HG02885 (cell line): ENCODE data around the gene KCNE1.
"Not testable (repeated sequence)": the region's sequence is repeated elsewhere in the genome, so short reads cannot be mapped to it uniquely, and the experiment has no call there.

ENCODE experiments used
- ATAC-seq: cut with Tn5 transposase; IDR thresholded peaks from one replicate; pipeline ENCODE4 v1.9.1; 2021; ENCODE audit warnings: mild to moderate bottlenecking; ENCODE audit not compliant: unreplicated experiment, poor library complexity

Gene KCNE1

DNA sequence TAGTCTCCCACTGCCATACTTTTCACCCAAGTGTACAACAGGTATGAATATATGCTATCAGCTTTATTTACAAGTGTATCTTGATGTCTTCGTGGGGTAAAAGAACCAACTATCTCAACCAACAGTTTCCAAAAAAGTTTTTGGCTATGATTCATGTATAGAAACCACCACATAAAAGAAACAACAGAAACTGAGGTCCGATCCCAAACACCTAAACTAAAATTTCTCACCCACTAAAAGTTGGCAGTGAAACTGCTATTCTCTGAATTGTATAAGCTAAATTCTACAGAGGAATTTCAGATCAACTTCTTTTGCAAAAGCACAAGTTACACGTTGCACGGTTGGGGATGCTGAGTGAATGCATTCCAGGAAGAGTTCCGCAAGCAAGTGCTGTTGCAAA, 5.0 kb upstream of the KCNE1 start:
- no peak for ATAC-seq

DNA sequence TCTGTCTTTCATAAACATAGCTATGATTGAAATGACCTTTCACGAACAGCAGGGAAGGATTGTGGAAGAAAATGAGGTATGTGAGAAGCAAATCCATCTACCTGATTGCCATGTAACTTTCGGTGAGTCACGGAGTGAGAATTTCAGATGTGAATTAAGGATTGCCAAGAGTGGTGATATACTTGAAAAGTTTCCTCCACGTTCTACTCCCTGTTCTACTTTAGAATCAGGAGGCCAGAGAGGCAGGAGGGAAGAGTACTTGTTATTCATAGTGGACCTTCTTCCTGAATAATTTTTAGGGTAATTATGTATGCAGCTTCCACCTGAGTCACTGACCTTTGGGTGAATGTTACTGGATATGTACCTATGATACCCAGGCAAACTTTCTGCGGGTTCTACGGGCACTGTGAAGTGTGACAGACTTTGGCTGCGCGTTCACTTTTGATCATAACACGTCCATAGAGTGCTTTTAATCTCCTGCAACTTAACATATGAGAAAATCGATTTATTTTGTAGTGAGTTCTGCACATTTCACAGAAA, 2.6 kb upstream of the KCNE1 start:
- no peak for ATAC-seq

DNA sequence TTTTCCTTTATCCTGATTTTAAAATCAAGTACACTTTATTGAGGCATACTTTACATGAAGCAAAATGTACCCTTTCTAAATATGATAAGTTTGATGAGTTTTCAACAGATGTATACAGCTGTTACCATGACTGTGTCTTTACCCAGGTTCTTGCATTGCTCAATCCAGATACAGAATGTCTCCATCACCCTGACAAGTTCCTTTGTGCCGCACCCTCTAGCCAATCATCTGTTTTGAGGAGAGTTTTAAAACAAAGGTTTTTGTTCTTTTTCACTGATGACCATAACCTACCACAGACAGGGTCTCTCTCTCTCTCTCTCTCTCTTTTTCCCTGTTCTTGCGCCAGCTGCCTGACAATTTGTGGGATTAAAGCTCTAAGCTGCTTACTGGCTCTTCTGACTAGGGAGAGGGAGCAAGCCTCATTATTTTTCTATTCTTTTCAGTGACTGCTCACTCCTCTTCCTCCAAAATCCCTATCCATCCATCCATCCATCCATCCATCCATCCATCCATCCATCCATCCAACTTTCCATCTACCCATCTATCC, 1.2 kb upstream of the KCNE1 start:
- no peak for ATAC-seq

DNA sequence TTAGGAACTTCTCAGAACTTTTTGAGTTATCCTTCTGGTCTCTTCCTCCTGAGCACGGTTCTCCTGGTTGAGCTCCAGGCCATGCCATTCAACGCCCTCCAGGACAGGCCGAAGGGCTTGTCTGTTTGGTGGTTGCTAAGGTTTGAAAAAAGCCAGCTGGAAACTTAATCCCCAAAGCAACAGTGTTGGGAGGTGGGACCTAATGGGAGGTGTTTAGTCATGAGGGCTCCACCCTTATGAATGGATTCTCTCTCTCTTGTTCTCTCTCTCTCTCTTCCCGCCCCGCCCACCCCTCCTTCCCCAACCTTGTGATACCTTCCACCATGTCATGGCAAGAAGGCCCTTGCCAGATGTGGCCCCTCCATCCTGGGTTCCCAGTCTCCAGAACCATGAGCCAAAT, 829 bp downstream of the KCNE1 start:
- no peak for ATAC-seq

DNA sequence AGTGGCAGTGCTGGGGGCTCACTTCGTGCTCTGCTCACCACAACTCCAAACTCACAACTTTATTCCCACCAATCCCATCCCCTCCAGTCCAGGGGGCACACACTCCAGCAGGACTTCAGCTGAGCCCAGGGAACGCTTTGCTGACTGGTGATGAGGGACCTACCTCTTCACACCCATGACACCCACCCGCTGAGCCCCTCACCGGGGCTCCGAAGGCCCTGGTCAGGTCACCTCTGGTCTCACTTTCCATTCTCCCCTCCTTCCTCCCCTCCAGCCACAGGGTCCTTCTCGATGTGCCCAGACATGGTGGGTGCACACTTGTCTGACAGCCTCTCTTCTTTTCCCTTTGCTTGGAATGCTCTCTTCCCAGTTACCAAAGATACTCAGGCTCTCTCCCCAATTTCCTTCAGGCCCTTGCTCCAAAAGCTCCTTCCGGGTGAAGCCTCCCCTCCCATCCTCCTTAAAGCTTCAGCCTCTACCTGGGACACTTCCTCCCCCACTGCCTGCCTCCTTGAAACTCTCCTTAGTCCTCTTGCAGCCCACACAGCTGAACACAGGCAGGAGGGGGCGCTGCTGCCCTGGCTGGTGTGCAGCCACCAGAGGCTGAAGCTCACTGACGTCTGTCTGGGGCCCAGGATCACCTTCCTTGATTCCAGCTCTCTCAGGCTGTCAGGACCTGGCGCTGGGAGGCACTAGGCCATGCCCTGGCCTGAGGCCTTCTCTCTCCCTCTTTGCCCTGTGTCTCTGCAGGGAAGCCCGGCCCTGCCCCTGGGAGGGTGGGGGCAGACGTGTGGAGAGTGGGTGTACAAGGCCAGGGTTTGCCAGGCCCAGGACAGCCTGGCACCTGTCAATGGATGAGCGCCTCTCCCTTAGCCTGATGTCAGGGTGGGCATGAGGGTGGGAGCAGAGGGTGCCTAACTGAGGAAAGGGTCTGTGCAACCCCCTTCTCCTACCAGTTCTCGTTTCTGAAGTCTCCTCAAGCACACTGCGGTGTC, 1.6 kb downstream of the KCNE1 start:
- ATAC-seq, result peak; percentile 72

DNA sequence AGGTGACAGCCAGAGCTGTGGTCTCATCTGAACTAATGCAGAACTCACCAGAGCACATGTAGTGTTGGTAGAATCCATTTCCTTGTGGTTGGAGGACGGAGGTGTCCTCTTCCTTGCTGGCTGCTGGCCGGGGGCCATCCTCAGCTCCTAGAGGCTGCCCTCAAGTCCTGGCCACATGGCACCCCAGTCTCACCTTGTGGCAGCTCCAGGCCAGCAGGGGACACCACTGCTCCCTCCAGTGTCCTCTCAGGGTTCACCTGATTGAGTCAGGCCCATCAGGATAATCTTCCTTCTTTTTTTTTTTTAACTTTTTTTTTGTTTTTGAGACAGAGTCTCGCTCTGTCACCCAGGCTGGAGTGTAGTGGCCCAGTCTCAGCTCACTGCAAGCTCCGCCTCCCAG, 2.9 kb downstream of the KCNE1 start:
- ATAC-seq, result no peak

DNA sequence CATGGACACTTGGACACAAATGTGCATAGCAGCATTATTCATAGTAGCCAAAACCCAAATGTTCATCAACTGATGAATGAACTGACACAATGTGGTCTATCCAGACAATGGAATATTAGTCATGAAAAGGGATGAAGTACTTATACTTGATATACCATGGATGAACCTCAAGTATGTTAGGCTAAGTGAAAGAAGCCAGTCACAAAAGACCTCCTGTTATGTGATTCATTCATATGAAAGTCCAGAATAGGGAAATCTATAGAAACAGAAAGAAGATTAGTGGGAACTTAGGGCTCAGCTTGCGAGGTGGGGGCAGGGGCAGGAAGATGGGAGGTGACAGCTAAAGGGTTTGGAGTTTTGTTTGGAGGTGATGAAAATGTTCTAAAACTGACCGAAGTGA, 7.4 kb downstream of the KCNE1 start:
- no peak for ATAC-seq

DNA sequence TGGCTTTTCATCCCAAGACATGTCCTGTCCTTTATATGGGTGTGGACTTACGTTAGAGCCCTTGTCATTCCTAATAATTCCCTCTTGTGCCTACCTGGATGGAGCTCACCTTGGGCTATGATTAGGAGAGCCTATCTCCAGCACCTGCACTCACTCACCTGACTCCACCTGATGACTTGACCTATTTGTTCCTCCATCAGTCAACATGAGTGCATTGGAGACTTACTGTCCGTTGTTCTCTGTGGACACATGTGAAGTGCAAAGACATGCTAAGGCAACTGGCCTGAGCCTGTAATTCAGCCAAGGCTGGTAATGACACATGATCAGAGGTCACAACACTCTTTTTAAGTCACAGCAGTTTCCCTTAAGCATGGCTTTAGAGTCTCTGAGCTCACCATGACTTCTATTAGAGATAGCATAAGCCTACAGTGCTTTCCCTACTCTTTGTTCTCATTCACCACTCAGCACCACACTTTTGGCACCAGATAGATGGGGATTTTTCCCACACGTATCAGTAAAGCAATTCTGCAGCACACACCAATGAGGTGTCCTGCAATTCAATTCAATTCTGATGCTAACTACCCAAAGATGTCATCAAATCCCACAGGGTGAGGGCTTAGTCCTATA, 9.4 kb downstream of the KCNE1 start:
- ATAC-seq, result no peak

DNA sequence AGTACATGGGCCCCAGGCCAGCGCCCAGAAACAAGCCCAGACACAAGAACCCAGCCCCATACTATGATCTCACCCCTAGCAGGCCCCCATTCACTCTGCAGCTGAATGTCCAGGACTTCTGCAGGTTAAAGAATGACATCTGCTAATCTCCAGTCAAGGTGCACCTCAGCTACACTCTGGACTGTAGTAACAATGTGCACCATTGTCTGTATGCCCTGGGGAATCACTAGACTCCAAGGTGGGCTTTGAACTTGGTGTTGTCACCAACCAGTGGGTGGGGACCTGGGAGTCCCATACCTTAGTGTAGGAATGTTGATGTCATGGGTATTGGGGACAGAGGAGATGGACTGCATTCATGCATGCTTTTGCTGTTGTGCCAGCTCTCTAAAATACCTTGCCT, 10.3 kb downstream of the KCNE1 start:
- no peak for ATAC-seq

DNA sequence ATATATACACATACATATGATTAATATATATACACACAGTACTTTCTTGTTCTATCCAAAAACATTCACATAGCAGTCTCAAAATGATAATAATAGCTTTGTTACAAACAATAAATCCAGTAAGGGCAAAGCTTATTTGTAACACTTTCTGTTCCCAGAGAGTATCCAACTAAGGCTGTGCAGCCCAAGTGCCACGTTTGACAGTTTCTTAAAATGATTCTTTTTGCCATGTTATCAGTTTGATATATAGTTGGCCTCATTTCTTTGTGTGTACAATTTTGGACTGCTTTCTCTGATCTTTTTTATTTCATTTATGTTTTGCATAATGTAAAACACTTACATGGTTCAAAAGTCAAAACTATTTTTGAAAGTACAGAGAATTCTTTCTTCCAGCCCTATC, 11.8 kb downstream of the KCNE1 start:
- ATAC-seq, result no peak

DNA sequence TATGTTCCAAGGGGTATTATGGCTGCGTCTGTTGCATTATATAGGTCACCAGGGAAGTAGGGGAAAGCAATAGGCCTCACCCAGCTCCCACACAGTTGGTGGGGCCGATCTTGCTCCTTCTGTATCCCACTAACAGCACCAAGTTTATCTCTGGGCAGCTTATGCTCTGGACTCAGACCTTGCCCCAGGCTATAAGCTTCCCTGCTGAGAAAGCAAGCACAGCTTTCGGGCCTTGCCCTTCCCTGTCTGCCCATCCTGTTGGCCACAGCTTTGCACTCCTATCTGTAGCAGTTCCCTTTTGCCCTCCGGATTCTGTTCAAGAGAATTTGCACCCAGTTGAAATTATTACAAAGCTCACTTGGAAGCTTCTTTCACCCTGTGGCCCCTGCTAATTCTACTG, 12.9 kb downstream of the KCNE1 start:
- ATAC-seq, result no peak

DNA sequence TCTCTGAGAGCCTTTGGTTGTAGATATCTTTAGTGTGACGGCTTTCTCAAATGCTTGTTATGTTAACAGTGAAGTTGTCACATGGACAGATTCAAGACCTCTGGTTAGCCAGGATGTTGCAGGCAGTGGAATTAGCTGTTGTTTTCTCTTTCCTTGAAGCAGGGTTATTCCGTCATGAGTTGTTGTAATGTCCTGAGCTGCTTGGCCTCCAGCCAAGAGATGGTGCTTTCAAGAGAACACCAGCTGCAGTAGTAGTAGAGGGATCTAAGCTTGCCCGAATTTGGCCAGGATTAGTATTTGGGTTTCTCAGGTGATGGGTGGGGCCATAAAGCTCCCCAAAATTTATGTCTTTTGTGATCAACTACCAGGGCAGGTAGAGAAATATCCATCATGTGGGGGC, 13.4 kb downstream of the KCNE1 start:
- ATAC-seq, result no peak

DNA sequence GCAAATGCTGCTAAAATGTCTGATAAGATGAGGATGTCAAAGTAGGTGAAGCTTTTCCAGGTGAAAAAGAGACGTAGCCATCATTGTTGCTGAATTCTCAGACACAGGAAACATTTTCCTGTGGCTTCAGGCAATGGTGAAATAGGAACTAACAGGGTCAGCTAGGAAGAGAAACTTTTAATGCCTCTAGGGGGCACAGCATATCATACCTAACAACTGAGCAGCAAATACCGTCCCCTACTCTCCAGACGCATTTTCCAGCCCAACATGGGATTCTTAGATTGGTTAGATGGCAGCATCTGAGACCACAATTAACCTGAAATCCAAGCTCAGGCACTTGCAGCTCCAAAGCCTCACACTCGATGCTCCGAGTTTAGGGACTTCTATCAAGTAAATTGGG, 28.2 kb downstream of the KCNE1 start:
- not testable (repeated sequence) for ATAC-seq

DNA sequence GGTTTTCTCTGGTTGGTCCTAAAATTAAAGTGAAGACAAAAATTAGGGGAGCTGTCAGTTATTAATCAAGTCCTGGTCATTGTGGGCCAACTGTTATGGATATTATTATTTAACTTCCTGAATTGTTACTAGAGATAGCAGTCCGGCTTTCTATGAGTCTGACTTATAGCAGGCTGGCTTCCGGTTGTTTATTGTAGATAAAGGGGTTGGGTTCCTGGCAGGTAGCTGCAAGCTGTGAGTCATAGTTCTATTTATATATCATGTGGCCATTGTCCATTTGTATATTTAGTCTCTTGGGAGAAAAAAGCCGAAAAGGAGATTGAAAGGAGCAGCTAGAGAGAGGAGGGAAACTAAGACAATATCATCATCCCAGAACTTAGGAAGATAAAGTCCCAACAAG, 28.6 kb downstream of the KCNE1 start:
- not testable (repeated sequence) for ATAC-seq

DNA sequence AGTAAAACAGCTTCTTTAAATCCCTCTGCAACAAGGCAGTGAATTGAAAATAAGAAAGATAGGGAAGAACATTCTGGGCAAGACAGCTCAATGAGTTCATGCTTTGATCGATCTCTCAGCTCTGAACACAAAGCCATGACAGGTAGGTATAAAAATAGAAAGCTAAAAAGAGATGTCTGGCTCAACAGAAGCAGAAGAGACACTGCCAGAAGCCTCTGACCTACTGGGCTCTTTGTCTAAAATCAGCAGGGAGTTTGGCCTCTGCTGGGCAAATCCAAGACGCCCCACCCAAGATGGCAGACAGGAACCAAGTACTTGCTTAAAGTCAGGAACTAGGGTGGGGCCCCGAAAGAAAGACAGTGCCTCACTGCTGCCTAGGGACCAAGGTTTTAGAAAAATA, 44.7 kb downstream of the KCNE1 start:
- not testable (repeated sequence) for ATAC-seq

DNA sequence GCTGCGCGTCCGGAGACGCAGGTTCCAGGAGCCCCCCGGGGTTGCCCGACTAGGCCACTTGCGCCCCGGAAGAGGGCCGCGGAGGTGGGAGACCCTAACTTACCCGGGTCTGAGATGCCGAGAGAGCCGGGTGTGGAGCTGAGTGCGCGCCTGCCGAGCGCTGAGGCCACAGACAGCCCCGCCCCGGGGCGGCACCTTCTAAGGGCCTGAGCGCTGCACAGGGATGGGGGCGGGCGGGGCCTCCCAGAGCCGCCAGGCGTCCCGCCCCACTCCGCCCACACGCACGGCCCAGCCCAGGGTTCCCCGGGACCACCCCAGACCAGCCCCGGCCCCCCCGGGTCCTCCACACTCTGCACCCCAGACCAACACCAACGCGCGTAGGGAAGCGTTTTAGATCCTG, 52.6 kb downstream of the KCNE1 start:
- not testable (repeated sequence) for ATAC-seq

DNA sequence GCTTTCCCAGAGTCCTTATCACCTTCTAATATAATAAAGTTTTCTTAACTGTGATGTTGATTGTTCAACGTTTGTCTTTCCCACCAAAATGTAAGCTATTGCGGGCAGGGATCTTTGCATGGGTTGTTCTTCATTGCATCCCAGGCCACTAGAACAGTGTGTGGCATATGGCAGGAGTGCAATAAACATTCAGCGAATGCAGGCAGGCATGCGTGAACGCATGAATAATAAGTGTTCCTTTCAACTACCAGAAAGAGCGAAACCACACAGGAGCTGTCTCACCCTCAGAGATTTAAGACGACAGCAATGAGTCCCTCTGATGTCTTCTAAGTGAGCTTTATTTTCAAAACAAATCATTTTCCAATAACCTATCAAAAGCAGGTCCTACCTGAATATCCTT, 53.7 kb downstream of the KCNE1 start:
- ATAC-seq, result not testable (repeated sequence)

DNA sequence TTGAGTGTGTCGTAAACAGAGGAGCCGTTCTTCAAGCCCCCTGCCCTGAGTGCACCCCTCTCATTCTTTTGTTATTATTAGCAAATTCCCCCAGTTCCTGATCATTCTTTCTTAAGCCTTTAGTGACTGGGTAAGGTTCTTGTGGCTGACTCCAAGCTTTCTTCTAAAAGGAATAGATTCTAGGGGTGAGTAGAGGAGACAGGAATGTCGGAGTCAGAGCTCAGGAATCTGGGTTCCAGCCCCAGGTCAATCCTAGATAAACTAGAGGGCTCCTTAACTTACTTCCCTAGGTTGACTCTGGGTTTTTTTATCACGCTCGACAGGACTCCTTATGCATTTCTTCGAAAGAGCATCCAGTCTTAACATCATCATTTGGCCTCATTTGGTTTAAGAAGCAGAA, 55.8 kb downstream of the KCNE1 start:
- ATAC-seq, result not testable (repeated sequence)

DNA sequence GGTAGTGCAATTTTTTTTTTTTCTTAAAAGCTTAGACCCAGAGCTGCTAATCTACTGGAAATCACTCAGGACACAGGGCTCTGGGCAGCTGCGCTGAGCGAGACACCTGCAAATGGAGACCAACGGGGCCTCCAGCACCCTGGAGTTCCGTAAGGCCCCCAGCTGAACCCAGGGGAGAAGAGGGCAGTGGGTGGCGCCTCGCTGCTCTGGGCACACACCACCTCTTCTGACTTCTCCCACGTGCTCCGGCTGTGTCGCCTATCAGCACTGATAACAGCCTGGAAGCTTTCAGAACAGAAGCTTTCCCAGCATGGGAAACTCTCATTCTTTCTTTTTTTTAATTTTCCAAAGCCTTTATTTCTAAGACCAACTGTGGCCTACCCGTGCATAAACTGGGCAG, 56.4 kb downstream of the KCNE1 start:
- not testable (repeated sequence) for ATAC-seq

DNA sequence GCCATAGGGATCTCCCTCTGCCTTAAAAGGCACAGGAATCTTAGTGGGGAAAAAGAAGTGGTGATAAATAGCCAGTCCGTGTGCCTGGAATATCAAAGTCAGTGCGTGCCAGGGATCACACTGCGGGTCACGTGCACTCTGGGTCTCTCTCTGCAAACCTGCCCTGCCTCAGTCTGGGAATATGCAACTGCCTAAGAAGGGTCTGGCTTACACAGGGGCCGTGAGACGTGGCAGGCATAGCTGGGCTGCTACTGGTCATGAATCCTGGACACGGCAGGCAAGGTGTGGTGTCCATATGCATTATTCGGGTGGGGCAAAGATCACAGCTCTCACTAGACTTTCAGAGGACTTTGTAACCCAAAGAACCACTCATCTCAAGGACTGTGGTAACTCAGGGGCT, 65.0 kb downstream of the KCNE1 start:
- not testable (repeated sequence) for ATAC-seq

DNA sequence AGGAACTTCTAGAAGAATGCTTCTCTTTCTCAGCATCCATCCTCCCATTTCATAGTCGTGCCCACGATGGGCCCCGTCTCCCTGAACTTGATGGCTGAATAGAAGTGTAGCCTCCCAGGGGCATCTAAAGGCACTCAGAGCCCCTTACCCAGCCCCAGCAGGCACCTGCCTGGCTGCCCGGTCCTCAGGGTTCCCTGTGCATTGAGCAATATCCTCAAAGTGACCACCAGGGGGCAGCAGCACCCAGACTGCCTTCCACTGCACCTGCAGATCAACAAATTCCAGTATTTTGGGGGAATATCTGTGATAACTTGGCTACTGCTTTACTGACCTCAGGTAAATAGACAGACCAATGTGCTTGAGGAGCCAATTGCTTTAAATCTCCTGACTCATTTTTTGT, 68.5 kb downstream of the KCNE1 start:
- not testable (repeated sequence) for ATAC-seq
